Left ventricle myocardium superior (tissue), 1 donor: ENCODE results near the gene PATL1. TPM values are rescaled to one million over a fixed set of nuclear protein-coding genes. Genes with fewer than 3 reads are reported as not detected.
A peak's percentile ranks its signal among the peaks of the same experiment; 100 is the strongest.

ENCODE experiments used
- ATAC-seq: fragments of 200-7000 bp; cut with Tn5 transposase; one replicate; pipeline ENCODE4 v1.9.1; 2020; ENCODE audit warnings: mild to moderate bottlenecking, moderate library complexity
- DNase-seq: peaks from one replicate; pipeline ENCODE4 v3.0.0-alpha.2; 2020
- intact Hi-C: fragments of 100-400 bp; cut with micrococcal nuclease; formaldehyde crosslinking; loops from one replicate; pipeline ENCODE4 v1.11.0; 2022
- total RNA-seq: library from RNA; stranded (reverse); fragmentation: NEBNext Ultra II Directional; extraction: Animal tissue kit (Norgen Biotek cat#: 25700); gene quantifications from one replicate; pipeline ENCODE4 v1.2.1, GENCODE V29; 2021
- donor health status: DM: no; HTN: yes; CAD: no; lungs with severe emphysema.

Gene PATL1
- total RNA-seq, 1 donor from 2014 or later = 24.5 TPM

GRCh38 chr11:59678813-59679165 lies 10.0 kb upstream of the PATL1 start:
- ATAC-seq = no peak
- intact Hi-C loops = no loop called here

GRCh38 chr11:59678118-59678812 lies 9.4 kb upstream of the PATL1 start:
- DNase-seq = no peak
- ATAC-seq = no peak
- intact Hi-C loops = no loop called here

More at GRCh38 chr11:59678813-59679165, 10.0 kb upstream of the PATL1 start:
- no peak for DNase-seq

- no peak for ATAC-seq
- intact Hi-C loops = no loop called here
- no peak for DNase-seq
Measured at GRCh38 chr11:59676205-59676604, 7.4 kb upstream of the PATL1 start.

GRCh38 chr11:59674291-59674690 lies 5.5 kb upstream of the PATL1 start:
- intact Hi-C loops = no loop called here
- no peak for ATAC-seq
- DNase-seq = no peak

GRCh38 chr11:59673291-59673690 lies 4.5 kb upstream of the PATL1 start:
- DNase-seq (no peak), ATAC-seq (no peak)
- intact Hi-C loops = no loop called here

GRCh38 chr11:59671471-59671870 lies 2.6 kb upstream of the PATL1 start:
- intact Hi-C loops = no loop called here
- DNase-seq = no peak
- no peak for ATAC-seq

GRCh38 chr11:59669611-59670009 lies 773 bp upstream of the PATL1 start:
- ATAC-seq (peak; percentile 46), DNase-seq (peak; percentile 63)
- intact Hi-C loops = loop anchor here (2.0 kb wide), 1 partner anchor 53 kb away; no protein-coding TSS in a partner anchor

GRCh38 chr11:59668188-59668949 lies 468 bp downstream of the PATL1 start:
- intact Hi-C loops = loop anchor here (2.0 kb wide), 1 partner anchor 52 kb away; no protein-coding TSS in a partner anchor
- peak; percentile 29 for ATAC-seq

GRCh38 chr11:59667812-59668187 lies 1.0 kb downstream of the PATL1 start:
- intact Hi-C loops = loop anchor here (2.0 kb wide), 1 partner anchor 51 kb away; no protein-coding TSS in a partner anchor
- DNase-seq = no peak
- no peak for ATAC-seq

More at GRCh38 chr11:59668188-59668949, 468 bp downstream of the PATL1 start:
- DNase-seq = peak; percentile 57

GRCh38 chr11:59666969-59667368 lies 1.9 kb downstream of the PATL1 start:
- DNase-seq = no peak
- ATAC-seq = no peak
- intact Hi-C loops = no loop called here

- intact Hi-C loops = no loop called here
- ATAC-seq (no peak), DNase-seq (no peak)
Measured at GRCh38 chr11:59660621-59661020, 8.2 kb downstream of the PATL1 start.

GRCh38 chr11:59659981-59660380 lies 8.9 kb downstream of the PATL1 start:
- DNase-seq = no peak
- no peak for ATAC-seq
- intact Hi-C loops = no loop called here

- intact Hi-C loops = no loop called here
- no peak for ATAC-seq
- DNase-seq = no peak
Measured at GRCh38 chr11:59658036-59658435, 10.8 kb downstream of the PATL1 start.

GRCh38 chr11:59654893-59655292 lies 13.9 kb downstream of the PATL1 start:
- DNase-seq (no peak), ATAC-seq (no peak)
- intact Hi-C loops = loop anchor here (5.0 kb wide), 1 partner anchor 68 kb away; no protein-coding TSS in a partner anchor

- intact Hi-C loops = no loop called here
- ATAC-seq = no peak
Measured at GRCh38 chr11:59647245-59647980, 21.4 kb downstream of the PATL1 start.

GRCh38 chr11:59644528-59644927 lies 24.3 kb downstream of the PATL1 start:
- ATAC-seq (no peak), DNase-seq (no peak)
- intact Hi-C loops = no loop called here

More at GRCh38 chr11:59647245-59647980, 21.4 kb downstream of the PATL1 start:
- DNase-seq = no peak

GRCh38 chr11:59643390-59643789 lies 25.4 kb downstream of the PATL1 start:
- intact Hi-C loops = no loop called here
- DNase-seq = no peak
- ATAC-seq = no peak

- no peak for ATAC-seq
- DNase-seq = no peak
- intact Hi-C loops = no loop called here
Measured at GRCh38 chr11:59641156-59641555, 27.7 kb downstream of the PATL1 start.

- intact Hi-C loops = no loop called here
- DNase-seq (no peak), ATAC-seq (no peak)
Measured at GRCh38 chr11:59630493-59630892, 38.3 kb downstream of the PATL1 start.

- DNase-seq (no peak), ATAC-seq (no peak)
- intact Hi-C loops = no loop called here
Measured at GRCh38 chr11:59629996-59630395, 38.8 kb downstream of the PATL1 start.
